Trophoblast cell (in vitro differentiated cells and primary cell): ENCODE data around the gene CCL4.
"Not testable (repeated sequence)": the region's sequence is repeated elsewhere in the genome, so short reads cannot be mapped to it uniquely, and the experiment has no call there.

Source experiments
- DNase-seq, 2 donors: peaks; one replicate each; pipeline ENCODE4 v3.0.0-alpha.2; 2016
- H2AFZ ChIP-seq: 2 replicates; pipeline ENCODE4 v1.6.1; 2013; ENCODE audit warnings: low read length, moderate library complexity, mild to moderate bottlenecking; ENCODE audit not compliant: insufficient read depth, poor library complexity
- H2AK5ac ChIP-seq: 2 replicates; pipeline ENCODE4 v1.6.1; 2013; ENCODE audit warnings: mild to moderate bottlenecking, low read length
- H2BK120ac ChIP-seq: 2 replicates; pipeline ENCODE4 v1.6.1; 2013; ENCODE audit warnings: low read length, mild to moderate bottlenecking, moderate library complexity; ENCODE audit not compliant: insufficient read depth, poor library complexity
- H2BK12ac ChIP-seq: 2 replicates; pipeline ENCODE4 v1.6.1; 2013; ENCODE audit warnings: mild to moderate bottlenecking, low read length, moderate library complexity
- H2BK5ac ChIP-seq: 2 replicates; pipeline ENCODE4 v1.6.1; 2013; ENCODE audit warnings: low read length, low read depth, moderate library complexity, mild to moderate bottlenecking; ENCODE audit not compliant: poor library complexity
- H3K14ac ChIP-seq: 2 replicates; pipeline ENCODE4 v1.6.1; 2013; ENCODE audit warnings: mild to moderate bottlenecking, low read length
- H3K18ac ChIP-seq: 2 replicates; pipeline ENCODE4 v1.6.1; 2013; ENCODE audit warnings: mild to moderate bottlenecking, low read length
- H3K23ac ChIP-seq: 2 replicates; pipeline ENCODE4 v1.6.1; 2013; ENCODE audit warnings: low read length
- H3K27ac ChIP-seq: 2 replicates; pipeline ENCODE4 v1.5.1; 2013; ENCODE audit warnings: low read depth, mild to moderate bottlenecking, inconsistent platforms, low read length, moderate library complexity
- H3K27me3 ChIP-seq: 2 replicates; pipeline ENCODE4 v1.6.1; 2013; ENCODE audit warnings: inconsistent platforms, mild to moderate bottlenecking, low read length, moderate library complexity; ENCODE audit not compliant: insufficient read depth
- H3K36me3 ChIP-seq, 2 experiments: 1 replicate in 1 of 2; 2 replicates in 1 of 2; pipeline ENCODE4 v1.6.1; 2013; ENCODE audit warnings: low read length in 2 of 2, mild to moderate bottlenecking in 2 of 2, moderate library complexity in 1 of 2; ENCODE audit not compliant: insufficient read depth in 2 of 2, control insufficient read depth in 1 of 2
- H3K4ac ChIP-seq: 2 replicates; pipeline ENCODE4 v1.6.1; 2013; ENCODE audit warnings: low read depth, mild to moderate bottlenecking, low read length, moderate library complexity
- H3K4me1 ChIP-seq, 2 experiments: 1 replicate in 1 of 2; 2 replicates in 1 of 2; pipeline ENCODE4 v1.6.1; 2013; ENCODE audit warnings: low read length in 2 of 2, mild to moderate bottlenecking in 2 of 2, moderate library complexity in 1 of 2; ENCODE audit not compliant: insufficient read depth in 2 of 2, control insufficient read depth in 1 of 2
- H3K4me2 ChIP-seq: 2 replicates; pipeline ENCODE4 v1.6.1; 2013; ENCODE audit warnings: inconsistent platforms, mild to moderate bottlenecking, low read length, moderate library complexity
- H3K4me3 ChIP-seq: 2 replicates; pipeline ENCODE4 v1.5.1; 2013; ENCODE audit warnings: mild to moderate bottlenecking, low read depth, low read length, inconsistent platforms
- H3K79me1 ChIP-seq: one replicate; pipeline ENCODE4 v1.6.1; 2013; ENCODE audit warnings: low read length
- H3K79me2 ChIP-seq: 2 replicates; pipeline ENCODE4 v1.6.1; 2013; ENCODE audit warnings: low read length, mild to moderate bottlenecking; ENCODE audit not compliant: control insufficient read depth, insufficient read depth, poor library complexity
- H3K9ac ChIP-seq: 2 replicates; pipeline ENCODE4 v1.6.1; 2013; ENCODE audit warnings: mild to moderate bottlenecking, low read length
- H3K9me3 ChIP-seq: 2 replicates; pipeline ENCODE4 v1.6.1; 2013; ENCODE audit warnings: low read depth, mild to moderate bottlenecking, control low read depth, inconsistent platforms, low read length; ENCODE audit not compliant: insufficient read depth
- H4K12ac ChIP-seq: 2 replicates; pipeline ENCODE4 v1.6.1; 2013; ENCODE audit warnings: low read depth, mild to moderate bottlenecking, low read length, moderate library complexity
- H4K8ac ChIP-seq: 2 replicates; pipeline ENCODE4 v1.6.1; 2013; ENCODE audit warnings: low read depth, mild to moderate bottlenecking, low read length, moderate library complexity
- H4K91ac ChIP-seq: one replicate; pipeline ENCODE4 v1.6.1; 2013; ENCODE audit warnings: low read depth, mild to moderate bottlenecking, low read length, moderate library complexity
- WGBS: extraction: QIAGEN DNeasy Blood & Tissue Kit; methylation state at CpG from one replicate; pipeline ENCODE4 v1.1.7; 2013; ENCODE audit warnings: missing lambda C conversion rate; ENCODE audit not compliant: insufficient read length, insufficient coverage; ENCODE audit errors: extremely low coverage; 5-methylcytosine and 5-hydroxymethylcytosine counted together

The CCL4 gene

GRCh38 chr17:36087897-36088572, 15.6 kb upstream of the CCL4 start:
- H3K18ac ChIP-seq, H4K91ac ChIP-seq, H3K14ac ChIP-seq, H3K27ac ChIP-seq, H3K23ac ChIP-seq, H4K12ac ChIP-seq, H2BK120ac ChIP-seq, H3K4ac ChIP-seq, H3K4me1 ChIP-seq, H2BK12ac ChIP-seq, H3K79me1 ChIP-seq, H2AFZ ChIP-seq, H4K8ac ChIP-seq, H3K9me3 ChIP-seq, H2BK5ac ChIP-seq, H3K9ac ChIP-seq, H2AK5ac ChIP-seq, DNase-seq, H3K27me3 ChIP-seq, H3K36me3 ChIP-seq, H3K79me2 ChIP-seq, H3K4me2 ChIP-seq, H3K4me3 ChIP-seq: not testable (repeated sequence)
- no CpG with 5 or more reads among the region's 10 CpGs for WGBS

GRCh38 chr17:36088670-36089338, 14.8 kb upstream of the CCL4 start:
- DNase-seq, result no peak
- H2AK5ac ChIP-seq, result no peak overlapping the region
- no CpG with 5 or more reads among the region's 14 CpGs for WGBS

GRCh38 chr17:36089339-36089865, 14.2 kb upstream of the CCL4 start:
- Histone ChIP-seq H3K79me2 (no peaks in the 10 kb centered on the region), H2BK120ac (no peak overlapping the region)
- DNase-seq, result no peak

More at GRCh38 chr17:36088670-36089338, 14.8 kb upstream of the CCL4 start:
- H4K91ac ChIP-seq, result no peak overlapping the region
- H3K4me1 ChIP-seq, result no peaks in the 10 kb centered on the region
- no peaks in the 10 kb centered on the region for H3K27me3 ChIP-seq
- no peak overlapping the region for H3K4me3 ChIP-seq
- no peaks in the 10 kb centered on the region for H3K9me3 ChIP-seq
- H3K14ac ChIP-seq, result no peak overlapping the region
- H3K23ac ChIP-seq, result no peak overlapping the region
- H4K8ac ChIP-seq, result no peak overlapping the region
- no peak overlapping the region for H2AFZ ChIP-seq
- no peak overlapping the region for H3K9ac ChIP-seq
- H4K12ac ChIP-seq, result no peak overlapping the region
- H3K79me1 ChIP-seq, result no peaks in the 10 kb centered on the region
- no peaks in the 10 kb centered on the region for H3K36me3 ChIP-seq
- H3K27ac ChIP-seq, result no peak overlapping the region
- H2BK12ac ChIP-seq, result no peak overlapping the region
- H3K18ac ChIP-seq, result no peak overlapping the region
- H2BK5ac ChIP-seq, result no peak overlapping the region
- H3K4ac ChIP-seq, result no peak overlapping the region
- no peak overlapping the region for H3K4me2 ChIP-seq
- no peaks in the 10 kb centered on the region for H3K79me2 ChIP-seq
- no peak overlapping the region for H2BK120ac ChIP-seq

GRCh38 chr17:36089888-36090836, 13.5 kb upstream of the CCL4 start, which contains the start of gene CCL3:
Gene CCL3, minus strand, starts transcription at chr17:36090143. Its CDS starts 85 bp downstream, at chr17:36090058.
- no CpG with 5 or more reads among the region's 9 CpGs for WGBS
- H3K23ac ChIP-seq, result no peak within 1 kb of the TSS
- H3K4ac ChIP-seq, result no peak within 1 kb of the TSS
- DNase-seq, result peak; percentile 32 to 46
- H3K9me3 ChIP-seq, result no peaks in the 10 kb centered on the region
- H3K79me2 ChIP-seq, result no peaks in the 10 kb centered on the region
- no peaks in the 10 kb centered on the region for H3K36me3 ChIP-seq
- no peak within 1 kb of the TSS for H4K12ac ChIP-seq
- no peak within 1 kb of the TSS for H3K14ac ChIP-seq
- no peaks in the 10 kb centered on the region for H3K4me1 ChIP-seq
- no peak within 1 kb of the TSS for H2BK5ac ChIP-seq
- no peak within 1 kb of the TSS for H4K8ac ChIP-seq
- H2AK5ac ChIP-seq, result no peak within 1 kb of the TSS
- no peaks in the 10 kb centered on the region for H3K79me1 ChIP-seq
- no peaks in the 10 kb centered on the region for H3K27me3 ChIP-seq
- no peak within 1 kb of the TSS for H3K4me3 ChIP-seq
- no peak within 1 kb of the TSS for H2BK120ac ChIP-seq
- no peak within 1 kb of the TSS for H2BK12ac ChIP-seq
- no peak within 1 kb of the TSS for H3K18ac ChIP-seq
- H3K27ac ChIP-seq, result no peak within 1 kb of the TSS
- no peak within 1 kb of the TSS for H3K4me2 ChIP-seq
- no peak within 1 kb of the TSS for H3K9ac ChIP-seq
- no peak within 1 kb of the TSS for H2AFZ ChIP-seq
- no peak within 1 kb of the TSS for H4K91ac ChIP-seq

More at GRCh38 chr17:36089339-36089865, 14.2 kb upstream of the CCL4 start:
- Histone ChIP-seq H3K4ac (no peak overlapping the region), H3K4me2 (no peak overlapping the region), H4K8ac (no peak overlapping the region), H3K9ac (no peak overlapping the region), H3K27me3 (no peaks in the 10 kb centered on the region), H2BK5ac (no peak overlapping the region), H3K36me3 (no peaks in the 10 kb centered on the region), H3K27ac (no peak overlapping the region), H3K18ac (no peak overlapping the region), H3K9me3 (no peaks in the 10 kb centered on the region), H4K91ac (no peak overlapping the region), H2AFZ (no peak overlapping the region), H2AK5ac (no peak overlapping the region), H3K23ac (no peak overlapping the region), H3K79me1 (no peaks in the 10 kb centered on the region), H3K4me3 (no peak overlapping the region), H3K4me1 (no peaks in the 10 kb centered on the region), H2BK12ac (no peak overlapping the region), H3K14ac (no peak overlapping the region), H4K12ac (no peak overlapping the region)
- WGBS, result no CpG with 5 or more reads among the region's 4 CpGs
